ENCODE results near the gene NOSIP. TPM values are rescaled to one million over a fixed set of nuclear protein-coding genes. Genes with fewer than 3 reads are reported as not detected.

Gene NOSIP
- polyA plus RNA-seq, 1 experiment, result 43.9 TPM

- no peak for TF ChIP-seq CTCF (IDR thresholded peaks at IDR 0.05; ENCODE audit: low read depth, low read length)
- Histone ChIP-seq H3K9me3 (ENCODE audit: control insufficient read depth, insufficient read depth, low read length) (no peaks in the 10 kb centered on the region), H3K27ac (ENCODE audit: low read depth, low read length) (no peak overlapping the region), H3K4me3 (ENCODE audit: low read depth, low read length) (no peak overlapping the region), H3K27me3 (ENCODE audit: control insufficient read depth, insufficient read depth, low read length) (no peaks in the 10 kb centered on the region)
- ChIA-PET POLR2A (no interaction called here), CTCF (no interaction called here)
- no peak for DNase-seq (ENCODE audit: low read depth, low spot score)
Measured at GRCh38 chr19:49542446-49542845, 37.9 kb downstream of the NOSIP start.

DNA sequence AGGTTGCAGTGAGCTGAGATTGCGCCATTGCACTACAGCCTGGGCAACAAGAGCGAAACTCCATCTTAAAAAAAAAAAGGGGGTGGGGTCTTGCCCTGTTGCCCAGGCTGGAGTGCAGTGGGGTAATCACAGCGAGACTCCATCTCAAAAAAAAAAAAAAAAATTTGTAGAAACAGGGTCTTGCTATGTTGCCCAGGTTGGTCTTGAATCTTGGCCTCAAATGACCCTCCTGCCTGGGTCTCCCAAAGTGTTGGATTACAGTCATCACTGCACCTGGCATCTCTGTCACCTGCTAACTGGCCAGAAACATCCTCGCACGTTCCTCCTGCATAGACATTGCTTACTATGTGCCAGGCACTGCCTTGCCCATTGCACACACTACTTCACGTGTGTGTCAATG, 38.4 kb downstream of the NOSIP start:
- no peak for DNase-seq (ENCODE audit: low read depth, low spot score)
- Histone ChIP-seq H3K27ac (ENCODE audit: low read depth, low read length) (no peak overlapping the region), H3K9me3 (ENCODE audit: control insufficient read depth, insufficient read depth, low read length) (no peaks in the 10 kb centered on the region), H3K4me3 (ENCODE audit: low read depth, low read length) (no peak overlapping the region), H3K27me3 (ENCODE audit: control insufficient read depth, insufficient read depth, low read length) (no peaks in the 10 kb centered on the region)
- ChIA-PET POLR2A (no interaction called here), CTCF (no interaction called here)
- no peak for TF ChIP-seq CTCF (IDR thresholded peaks at IDR 0.05; ENCODE audit: low read depth, low read length)

DNA sequence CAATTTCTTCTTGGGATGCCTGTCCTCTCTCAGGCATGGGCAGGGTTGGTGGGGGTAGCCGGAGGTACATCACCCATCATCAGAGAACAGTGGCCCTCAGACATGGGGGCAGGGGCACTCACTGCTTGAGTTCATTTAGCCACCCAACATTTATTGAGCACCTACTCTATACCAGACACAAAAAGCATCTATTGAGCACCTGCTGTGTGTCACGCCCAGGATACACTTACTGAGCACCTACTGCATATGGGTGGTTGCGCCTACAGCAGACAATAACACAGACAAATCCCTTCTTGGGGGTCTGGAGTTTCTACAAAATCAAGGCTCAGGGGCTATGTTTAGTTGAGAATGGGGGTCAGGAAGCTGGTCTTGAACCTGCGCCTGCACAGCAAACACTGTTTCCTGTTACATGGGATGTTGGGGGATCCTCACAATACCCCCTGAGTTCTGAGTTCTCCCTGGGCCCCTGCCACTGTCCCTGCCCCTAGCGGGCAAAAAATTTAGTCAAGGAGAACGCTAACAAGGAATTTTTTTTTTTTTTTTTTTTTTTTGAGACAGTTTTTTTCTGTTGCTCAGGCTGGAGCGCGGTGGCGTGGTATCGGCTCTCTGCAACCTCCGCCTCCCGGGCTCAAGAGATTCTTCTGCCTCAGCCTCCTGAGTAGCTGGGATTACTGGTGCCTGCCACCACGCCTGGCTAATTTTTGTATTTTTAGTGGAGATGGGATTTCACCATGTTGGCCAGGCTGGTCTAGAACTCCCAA, 41.0 kb downstream of the NOSIP start:
- Histone ChIP-seq H3K4me3 (ENCODE audit: low read depth, low read length) (no peak overlapping the region), H3K27ac (ENCODE audit: low read depth, low read length) (no peak overlapping the region), H3K27me3 (ENCODE audit: control insufficient read depth, insufficient read depth, low read length) (no peaks in the 10 kb centered on the region), H3K9me3 (ENCODE audit: control insufficient read depth, insufficient read depth, low read length) (no peaks in the 10 kb centered on the region)
- ChIA-PET CTCF (interaction anchor here (1.2 to 4.8 kb wide), 2 partner anchors 8 to 31 kb away, joined by 5 to 31 read pairs; no protein-coding TSS in a partner anchor), POLR2A (interaction anchor here (0.7 kb wide), 1 partner anchor 147 kb away, joined by 3 read pairs; no protein-coding TSS in a partner anchor)
- no peak for TF ChIP-seq CTCF (IDR thresholded peaks at IDR 0.05; ENCODE audit: low read depth, low read length)
- no peak for DNase-seq (ENCODE audit: low read depth, low spot score)

DNA sequence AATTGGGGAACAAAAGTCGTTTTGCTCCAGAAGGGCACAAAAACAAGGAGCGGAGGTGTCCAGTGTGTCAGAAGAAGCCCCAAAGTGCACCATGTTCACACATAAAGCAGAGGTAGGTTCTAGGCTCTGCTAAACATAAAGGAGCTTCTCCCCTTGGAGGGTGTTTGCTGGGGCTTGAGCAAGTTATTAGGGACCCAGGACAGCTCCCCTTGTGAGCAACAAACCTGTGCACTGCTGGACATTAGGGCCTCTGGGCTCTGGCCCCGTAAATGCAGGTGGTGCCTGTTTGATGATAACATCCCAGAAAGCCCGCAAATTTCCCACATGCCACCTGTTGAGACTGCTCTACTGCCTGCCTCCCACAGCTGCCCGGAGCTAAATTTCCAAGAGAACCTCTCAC, 41.7 kb downstream of the NOSIP start:
- Histone ChIP-seq H3K9me3 (ENCODE audit: control insufficient read depth, insufficient read depth, low read length) (no peaks in the 10 kb centered on the region; the same call in 1 of the 2 replicates), H3K27me3 (ENCODE audit: control insufficient read depth, insufficient read depth, low read length) (no peaks in the 10 kb centered on the region), H3K4me3 (ENCODE audit: low read depth, low read length) (no peak overlapping the region), H3K27ac (ENCODE audit: low read depth, low read length) (no peak overlapping the region)
- POLR2A ChIA-PET, result no interaction called here
- no peak for TF ChIP-seq CTCF (IDR thresholded peaks at IDR 0.05; ENCODE audit: low read depth, low read length)
- no peak for DNase-seq (ENCODE audit: low read depth, low spot score)
- CTCF ChIA-PET, result interaction anchor here (1.2 to 4.8 kb wide), 2 partner anchors 9 to 32 kb away, joined by 5 to 31 read pairs; no protein-coding TSS in a partner anchor

DNA sequence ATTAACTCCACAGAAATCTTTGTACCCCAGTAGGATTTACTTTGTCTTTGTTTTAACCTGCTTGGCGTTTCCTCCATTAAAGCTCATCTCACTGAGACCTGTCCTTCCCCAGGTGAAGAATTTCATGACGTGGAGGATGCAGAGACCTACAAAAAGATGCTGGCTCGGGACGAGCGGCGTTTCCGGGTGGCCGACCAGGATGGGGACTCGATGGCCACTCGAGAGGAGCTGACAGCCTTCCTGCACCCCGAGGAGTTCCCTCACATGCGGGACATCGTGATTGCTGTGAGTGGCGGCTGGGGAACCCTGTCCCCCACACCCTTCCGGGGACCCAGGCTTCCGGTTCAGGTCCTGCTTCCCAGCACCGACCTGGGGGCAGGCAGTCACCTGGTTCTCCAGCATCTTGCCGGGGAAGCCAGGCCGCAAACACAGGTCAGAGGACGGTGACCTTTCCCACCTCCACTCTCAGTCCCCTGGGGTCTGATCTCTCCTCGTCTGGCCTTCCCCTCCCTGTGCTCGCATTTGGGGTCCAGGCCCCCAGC, 43.4 kb downstream of the NOSIP start:
- DNase-seq (ENCODE audit: low read depth, low spot score), result no peak
- H3K4me3 ChIP-seq (ENCODE audit: low read depth, low read length), result no peak overlapping the region
- no peaks in the 10 kb centered on the region; the same call in 1 of the 2 replicates for H3K9me3 ChIP-seq (ENCODE audit: control insufficient read depth, insufficient read depth, low read length)
- no peaks in the 10 kb centered on the region for H3K27me3 ChIP-seq (ENCODE audit: control insufficient read depth, insufficient read depth, low read length)
- TF ChIP-seq CTCF (IDR thresholded peaks at IDR 0.05; ENCODE audit: low read depth, low read length), result no peak
- H3K27ac ChIP-seq (ENCODE audit: low read depth, low read length), result no peak overlapping the region
- CTCF ChIA-PET, result interaction anchor here (1.1 to 4.8 kb wide), 2 partner anchors 10 to 34 kb away, joined by 4 to 31 read pairs; no protein-coding TSS in a partner anchor
- POLR2A ChIA-PET, result interaction anchor here (0.6 kb wide), 1 partner anchor 10 kb away, joined by 3 read pairs; no protein-coding TSS in a partner anchor
